Middle frontal gyrus (tissue), 1 donor: Measurements from ENCODE around the gene LRP1B.

Source experiments
- DNase-seq: peaks from one replicate; pipeline ENCODE4 v3.0.0-alpha.2; 2015; ENCODE audit warnings: low spot score; ENCODE audit errors: extremely low spot score

LRP1B gene

GRCh38 chr2:142131010-142131669 lies at the start of gene LRP1B:
LRP1B (minus strand) TSS chr2:142131016; CDS start chr2:142130729, 287 bp downstream.
- DNase-seq = no peak

GRCh38 chr2:142179686-142180085 lies 48.9 kb upstream of the LRP1B start:
- DNase-seq = no peak

DNA sequence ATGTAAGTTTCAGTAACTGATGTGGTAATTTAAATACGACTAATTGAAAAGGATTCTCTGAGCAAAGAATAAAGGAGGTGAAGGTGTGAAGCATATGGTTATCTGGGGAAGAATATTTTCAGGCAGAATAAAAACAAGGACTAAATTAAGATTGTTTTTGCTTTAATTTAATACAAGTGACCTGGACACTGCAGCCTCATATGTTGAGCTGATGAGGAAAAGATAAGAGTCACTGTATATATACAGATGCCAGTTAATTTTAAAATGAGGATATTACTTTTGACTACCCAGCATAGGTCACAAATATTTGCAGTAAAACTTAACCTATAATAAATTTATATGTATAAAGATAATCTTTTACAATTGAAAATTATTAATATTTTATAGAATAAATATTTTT lies 47.8 kb upstream of the LRP1B start:
- no peak for DNase-seq

GRCh38 chr2:142176941-142177340 lies 46.1 kb upstream of the LRP1B start:
- no peak for DNase-seq

- no peak for DNase-seq
Observed at GRCh38 chr2:142175813-142176338, 45.1 kb upstream of the LRP1B start.

- DNase-seq = no peak
Observed at GRCh38 chr2:142174176-142174575, 43.4 kb upstream of the LRP1B start.

- DNase-seq = no peak
Observed at GRCh38 chr2:142170847-142171246, 40.0 kb upstream of the LRP1B start.

GRCh38 chr2:142165790-142166189 lies 35.0 kb upstream of the LRP1B start:
- DNase-seq = no peak

- DNase-seq = no peak
Observed at GRCh38 chr2:142153601-142154000, 22.8 kb upstream of the LRP1B start.

GRCh38 chr2:142150453-142150852 lies 19.6 kb upstream of the LRP1B start:
- no peak for DNase-seq

GRCh38 chr2:142144547-142144946 lies 13.7 kb upstream of the LRP1B start:
- DNase-seq = no peak

GRCh38 chr2:142142595-142142994 lies 11.8 kb upstream of the LRP1B start:
- DNase-seq = no peak

GRCh38 chr2:142140434-142140845 lies 9.6 kb upstream of the LRP1B start:
- DNase-seq = no peak

GRCh38 chr2:142139384-142139783 lies 8.6 kb upstream of the LRP1B start:
- no peak for DNase-seq

DNA sequence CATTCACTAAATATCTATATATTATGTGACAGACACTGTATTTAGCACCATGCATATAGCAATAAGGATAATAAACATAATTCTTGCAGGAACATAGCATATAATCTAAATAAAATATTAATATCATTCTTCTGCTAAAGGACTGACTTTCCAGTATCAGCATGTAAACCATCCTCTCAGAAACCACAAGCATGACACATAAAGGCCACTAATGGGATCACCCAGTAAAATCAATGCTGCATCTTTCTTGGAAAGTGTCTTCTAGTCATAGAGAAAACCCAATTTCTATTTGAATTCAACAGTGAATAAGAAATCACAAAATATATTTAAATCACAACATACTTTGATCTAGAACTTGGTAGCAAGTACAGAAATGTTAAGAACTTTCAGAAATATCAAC lies 5.8 kb upstream of the LRP1B start:
- no peak for DNase-seq

- no peak for DNase-seq
Observed at GRCh38 chr2:142134911-142135310, 4.1 kb upstream of the LRP1B start.

- DNase-seq = no peak
Observed at GRCh38 chr2:142130111-142131009, 456 bp downstream of the LRP1B start.

DNA sequence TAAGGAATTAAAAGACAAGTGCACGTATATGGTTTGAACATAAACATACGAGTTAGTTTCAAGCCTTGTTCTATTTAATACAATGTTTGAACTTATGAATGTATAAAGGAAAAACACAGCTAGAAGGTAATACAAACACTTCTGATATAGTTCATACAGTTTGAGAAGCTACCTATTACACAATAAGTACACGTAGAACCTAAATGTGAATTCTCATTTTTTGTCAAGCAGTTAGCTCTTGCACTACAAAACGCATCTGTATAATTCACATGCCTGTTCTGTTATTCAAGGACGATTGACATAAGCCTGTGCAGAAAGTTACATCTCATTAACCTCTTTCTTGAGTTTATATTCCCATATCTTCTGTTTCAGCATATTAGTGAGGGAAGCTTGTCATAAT lies 2.7 kb downstream of the LRP1B start:
- no peak for DNase-seq

DNA sequence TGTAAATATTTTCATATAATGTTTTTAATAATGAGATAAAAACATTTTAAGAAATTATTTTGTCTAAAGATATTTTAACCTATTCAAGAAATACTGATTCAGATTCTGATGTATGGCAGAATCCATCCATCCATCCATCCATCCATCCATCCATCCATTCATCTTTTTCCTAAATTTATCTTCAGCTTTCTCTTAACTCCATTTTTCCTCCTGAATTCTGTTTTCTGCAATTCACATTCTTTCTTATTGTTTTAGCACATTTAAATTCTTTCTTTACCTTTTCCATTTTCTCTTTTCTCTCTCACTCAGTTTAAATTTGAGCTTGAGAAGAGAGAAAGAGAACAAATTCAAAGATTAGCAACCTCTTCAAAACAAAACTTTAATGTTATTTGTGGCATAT lies 3.6 kb downstream of the LRP1B start:
- DNase-seq = no peak

DNA sequence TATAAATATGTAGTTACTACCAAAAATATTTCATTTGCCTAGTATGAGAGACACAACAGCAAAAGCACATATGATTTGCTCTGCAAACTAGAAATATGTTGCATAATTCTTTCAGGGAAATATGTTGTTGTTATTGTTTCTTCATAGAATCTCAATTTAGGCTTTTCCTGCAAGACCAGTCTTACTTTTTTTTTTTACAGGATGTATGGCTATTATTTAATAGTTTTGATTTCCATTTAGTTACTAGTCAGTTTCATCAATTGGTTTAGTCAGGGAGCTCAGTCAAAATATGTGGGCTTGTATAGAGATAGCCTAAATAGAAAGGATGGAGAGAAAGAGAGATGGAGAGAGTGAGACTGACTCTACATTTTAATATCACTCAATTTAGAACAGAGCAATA lies 6.1 kb downstream of the LRP1B start:
- DNase-seq = no peak

- no peak for DNase-seq
Observed at GRCh38 chr2:142119347-142119746, 11.5 kb downstream of the LRP1B start.

DNA sequence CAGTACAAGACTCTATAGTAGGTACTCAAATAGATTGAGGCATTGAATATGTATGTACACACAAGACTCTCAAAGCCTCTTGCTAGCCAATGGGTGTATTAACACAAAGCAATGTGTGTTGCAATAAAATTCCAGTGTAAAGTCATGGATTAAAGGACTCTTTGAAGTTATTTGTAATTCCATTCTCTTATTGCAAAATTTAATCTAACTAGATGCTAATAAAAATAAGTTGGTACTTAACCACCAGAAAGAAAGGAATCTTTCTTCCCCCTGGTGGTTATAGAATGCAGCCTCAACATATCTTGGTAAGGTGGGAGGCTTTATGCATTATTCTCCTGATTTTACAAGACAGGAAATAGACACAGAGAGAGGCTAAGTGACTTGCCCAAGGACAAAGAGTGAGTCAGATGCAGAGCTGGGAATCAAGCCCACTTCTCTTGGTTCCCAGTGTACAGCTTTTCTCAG lies 18.0 kb downstream of the LRP1B start:
- no peak for DNase-seq
